NCI-H2029 treated with DMSO at 0.1 percent for 48 hours (cell line): Measurements from ENCODE around the gene CHRNA3.
"Not testable (repeated sequence)": the region's sequence is repeated elsewhere in the genome, so short reads cannot be mapped to it uniquely, and the experiment has no call there.

Experiments used
- DNase-seq: peaks from one replicate; lab custom pipeline; 2025; lab: John Stamatoyannopoulos, UW

CHRNA3 gene

DNA sequence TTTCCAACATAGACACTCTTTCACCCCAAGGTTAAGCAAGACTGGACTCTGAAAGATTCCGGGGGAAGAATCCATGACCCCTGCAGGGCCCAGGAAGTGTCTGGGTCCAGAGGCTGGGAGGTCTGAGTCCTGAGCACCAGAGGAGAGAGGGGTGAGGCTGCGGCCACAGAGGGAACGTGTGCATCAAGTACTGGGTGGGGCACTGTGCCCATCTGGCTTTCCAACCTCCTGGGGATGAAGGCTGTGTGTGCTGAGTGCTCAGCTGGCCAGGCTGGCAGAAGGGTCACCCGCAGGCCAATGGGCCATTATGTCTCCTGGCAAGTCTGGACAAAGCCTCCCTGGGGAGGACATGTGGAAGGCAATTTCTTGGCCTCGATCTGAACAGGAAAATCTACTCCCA lies 3.3 kb downstream of the CHRNA3 start:
- DNase-seq, result no peak

DNA sequence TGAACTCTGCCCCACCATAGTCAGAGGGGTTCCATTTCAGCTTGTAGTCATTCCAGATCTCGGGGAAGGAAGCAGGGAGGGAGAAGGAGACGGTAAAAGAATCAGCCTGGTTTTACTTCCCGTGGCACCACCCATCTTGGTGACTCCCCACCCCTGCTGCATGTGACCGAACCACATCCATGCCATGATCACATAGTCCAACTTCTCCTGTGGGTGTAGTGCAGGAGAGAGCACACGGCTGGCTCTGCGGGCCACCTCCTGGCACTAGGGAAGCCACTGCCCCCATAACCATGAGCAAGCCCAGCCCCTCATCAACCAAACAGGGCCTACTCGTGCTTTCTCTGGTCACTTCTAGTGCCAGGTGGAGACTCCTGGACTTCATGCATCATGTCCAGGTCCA lies 3.7 kb downstream of the CHRNA3 start:
- DNase-seq, result no peak

DNA sequence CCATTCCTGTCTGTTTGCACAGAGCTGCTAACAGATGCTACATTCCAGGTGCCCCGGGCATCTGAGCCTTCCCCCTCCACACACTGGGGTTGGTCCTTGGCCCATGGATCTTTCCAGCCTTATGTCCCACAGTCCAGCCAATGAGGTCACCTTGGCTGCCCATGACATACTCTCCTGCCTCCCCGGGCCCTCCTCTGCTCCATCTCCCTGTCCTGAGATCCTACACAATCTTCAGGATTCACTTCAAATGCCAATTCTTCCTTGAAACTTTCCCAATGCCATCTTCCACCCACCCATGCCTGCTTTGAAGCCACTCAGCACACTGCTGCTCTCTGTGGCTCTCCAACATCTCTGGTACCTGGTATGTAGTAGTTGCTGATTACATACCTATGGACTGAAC lies 4.3 kb downstream of the CHRNA3 start:
- no peak for DNase-seq

DNA sequence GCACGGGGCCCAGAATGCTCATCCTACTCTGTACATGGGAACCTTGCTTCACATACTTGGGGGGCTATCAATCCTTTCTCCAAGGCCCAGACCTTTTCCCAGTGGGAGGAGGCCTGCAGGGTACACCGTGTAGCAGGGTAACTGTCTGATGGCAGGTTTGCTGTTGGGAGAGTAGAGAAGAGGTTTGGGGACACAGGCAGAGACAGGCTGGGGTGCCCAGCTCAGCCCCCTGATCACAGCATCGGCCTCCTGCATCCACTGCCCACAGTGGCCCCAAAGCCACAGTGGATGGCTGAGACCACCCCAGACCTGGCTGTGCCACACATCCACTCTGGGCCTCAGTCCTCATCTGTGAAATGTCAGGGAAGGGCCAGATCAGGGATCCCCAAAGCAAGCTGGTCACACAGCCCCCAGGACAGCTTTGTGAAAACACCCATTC lies 5.6 kb downstream of the CHRNA3 start:
- DNase-seq, result no peak

DNA sequence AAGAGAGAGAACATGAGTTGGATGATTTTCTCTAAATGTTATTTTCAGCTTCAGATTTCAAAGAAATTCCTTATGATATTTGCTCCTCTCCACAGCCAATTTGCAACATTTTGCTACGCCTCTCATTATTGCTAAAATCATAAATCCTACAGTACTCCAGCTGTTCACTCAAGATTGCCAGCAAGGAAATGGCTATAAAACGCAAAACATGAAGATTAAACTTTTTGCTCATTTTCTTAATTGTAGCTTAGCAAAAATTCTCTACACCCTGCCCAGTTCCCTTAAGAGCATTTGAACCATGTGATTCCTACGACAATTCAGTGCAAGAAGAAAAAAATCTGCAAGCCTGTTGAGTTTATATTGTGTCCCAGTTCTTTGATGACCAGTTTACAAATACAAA lies 6.8 kb downstream of the CHRNA3 start:
- DNase-seq, result no peak

DNA sequence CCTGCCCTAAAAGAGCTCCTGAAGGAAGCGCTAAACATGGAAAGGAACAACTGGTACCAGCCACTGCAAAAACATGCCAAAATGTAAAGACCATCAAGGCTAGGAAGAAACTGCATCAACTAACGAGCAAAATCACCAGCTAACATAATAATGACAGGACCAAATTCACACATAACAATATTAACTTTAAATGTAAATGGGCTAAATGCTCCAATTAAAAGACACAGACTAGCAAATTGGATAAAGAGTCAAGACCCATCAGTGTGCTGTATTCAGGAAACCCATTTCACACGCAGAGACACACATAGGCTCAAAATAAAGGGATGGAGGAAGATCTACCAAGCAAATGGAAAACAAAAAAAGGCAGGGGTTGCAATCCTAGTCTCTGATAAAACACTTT lies 11.2 kb downstream of the CHRNA3 start:
- not testable (repeated sequence) for DNase-seq

DNA sequence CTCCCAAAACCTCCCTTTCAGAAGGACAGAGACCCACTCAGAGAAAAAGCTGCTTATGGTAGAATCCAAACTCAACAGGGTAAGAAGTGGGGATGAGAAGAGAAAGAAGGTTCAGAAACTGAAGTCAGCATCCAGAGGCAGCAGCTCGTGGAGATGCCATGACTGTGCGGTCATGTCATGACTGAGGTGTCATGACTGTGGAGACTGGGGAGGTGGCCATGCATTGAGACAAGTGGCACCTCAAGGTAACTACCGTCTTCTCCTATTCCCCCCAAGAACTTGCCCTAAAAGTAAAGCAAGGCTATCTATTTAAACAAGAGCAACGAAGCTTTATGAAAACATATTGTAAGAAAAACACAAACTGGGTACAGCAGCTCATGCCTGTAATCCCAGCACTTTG lies 15.1 kb downstream of the CHRNA3 start:
- no peak for DNase-seq

DNA sequence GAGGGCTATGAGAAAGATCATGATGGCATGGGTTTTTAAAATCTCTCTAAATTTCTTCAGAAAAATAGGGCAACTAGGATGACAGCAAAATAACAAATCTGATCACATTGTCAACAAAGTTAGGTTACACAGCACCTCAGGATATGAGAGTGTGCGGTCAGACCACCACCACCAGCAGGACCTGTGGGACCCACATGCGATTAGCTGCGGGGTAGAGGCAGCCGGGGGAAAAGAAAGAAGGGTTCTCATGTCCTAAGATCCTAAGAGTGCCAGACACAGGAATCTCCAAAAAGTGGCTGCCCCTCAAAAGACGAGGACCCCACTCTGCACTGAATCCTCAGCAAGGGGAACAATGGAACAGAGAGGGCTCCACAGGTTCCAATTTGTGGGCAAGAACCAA lies 15.6 kb downstream of the CHRNA3 start:
- DNase-seq, result no peak

DNA sequence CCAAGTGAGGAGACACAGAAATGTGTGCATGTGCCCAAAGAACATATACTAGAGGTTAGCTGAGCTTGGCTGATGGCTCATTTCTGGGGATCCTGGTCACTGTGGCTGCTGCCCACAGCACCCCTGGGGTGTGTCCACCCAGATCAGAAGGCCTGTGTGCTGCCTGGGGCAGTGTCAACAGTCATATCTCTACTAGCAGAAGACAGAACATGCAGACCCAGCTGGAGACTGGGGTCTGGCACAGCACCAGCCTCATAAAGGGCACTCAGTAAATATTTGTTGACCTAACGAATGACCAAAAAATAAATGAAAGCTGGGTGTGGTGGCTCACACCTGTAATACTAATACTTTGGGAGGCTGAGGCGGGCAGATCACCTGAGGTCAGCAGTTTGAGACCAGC lies 16.4 kb downstream of the CHRNA3 start:
- no peak for DNase-seq

DNA sequence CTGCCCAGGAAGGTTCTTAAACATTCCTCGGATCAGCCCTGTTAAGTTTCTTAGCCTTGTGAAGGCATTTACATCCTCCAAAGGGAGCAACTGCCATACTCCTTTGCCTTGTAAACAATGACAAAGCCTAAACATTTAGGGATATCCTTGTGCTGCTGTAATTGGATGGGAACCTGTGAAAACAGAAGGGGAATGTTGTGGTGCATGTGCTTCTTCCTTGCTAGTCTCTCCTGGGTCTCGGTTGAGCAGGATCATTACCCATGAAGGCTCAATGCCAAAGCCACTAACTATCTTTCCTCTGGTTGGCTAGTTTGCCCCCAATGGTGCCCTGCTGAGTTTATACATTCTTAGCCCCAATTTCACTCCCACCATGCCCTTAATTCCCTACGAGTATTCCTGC lies 17.3 kb downstream of the CHRNA3 start:
- DNase-seq, result no peak

DNA sequence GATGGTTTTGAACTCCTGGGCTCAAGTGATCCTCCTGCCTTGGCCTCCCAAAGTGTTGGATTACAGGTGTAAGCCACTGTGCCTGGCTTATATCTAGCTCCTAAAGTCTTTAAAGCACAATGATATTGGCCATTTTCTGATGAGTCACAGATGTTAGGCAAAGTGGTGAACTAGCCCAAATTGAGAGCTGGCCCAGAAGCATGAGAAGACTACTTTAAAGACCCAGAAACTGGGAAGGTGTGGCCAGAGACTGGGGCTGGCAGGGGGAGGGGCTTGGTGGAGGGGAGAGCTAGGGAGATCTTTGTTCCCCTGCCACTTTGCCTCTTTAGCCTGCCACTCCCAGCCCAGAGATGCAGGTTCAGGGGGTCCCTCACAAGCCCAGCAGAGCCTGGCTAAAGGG lies 21.6 kb downstream of the CHRNA3 start:
- DNase-seq, result no peak

DNA sequence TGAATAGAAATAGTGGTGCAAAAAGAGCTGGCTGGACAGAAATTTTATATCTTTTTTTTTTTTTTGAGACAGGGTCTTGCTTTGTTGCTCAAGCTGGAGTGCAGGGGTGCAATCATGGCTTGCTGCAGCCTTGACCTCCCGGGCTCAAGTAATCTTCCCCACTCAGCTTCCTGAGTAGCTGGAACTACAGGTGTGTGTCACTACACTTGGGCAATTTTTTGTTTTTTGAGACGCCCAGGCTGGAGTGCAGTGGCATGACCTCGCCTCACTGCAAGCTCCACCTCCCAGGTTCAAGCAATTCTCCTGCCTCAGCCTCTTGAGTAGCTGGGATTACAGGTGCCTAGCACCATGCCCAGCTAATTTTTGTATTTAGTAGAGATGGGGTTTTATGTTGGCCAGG lies 22.4 kb downstream of the CHRNA3 start:
- DNase-seq, result no peak

DNA sequence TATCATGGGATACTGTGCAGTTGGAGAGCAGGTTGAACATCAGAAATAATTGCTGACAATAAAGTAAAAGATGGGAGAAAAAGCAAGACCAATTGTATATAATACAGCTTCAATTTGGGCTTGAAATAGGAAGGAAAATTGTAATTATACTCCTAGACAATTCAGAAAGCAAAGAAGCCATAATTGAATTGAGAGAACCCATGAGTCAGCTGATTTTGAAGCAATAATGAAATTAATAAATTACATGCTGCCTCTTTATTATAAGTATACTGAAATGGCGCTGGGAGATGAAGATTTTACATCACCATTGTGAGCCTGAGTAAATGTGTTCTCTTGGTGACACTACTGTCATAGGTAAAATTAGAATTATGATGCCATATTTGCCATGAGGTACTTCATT lies 23.2 kb downstream of the CHRNA3 start:
- no peak for DNase-seq

DNA sequence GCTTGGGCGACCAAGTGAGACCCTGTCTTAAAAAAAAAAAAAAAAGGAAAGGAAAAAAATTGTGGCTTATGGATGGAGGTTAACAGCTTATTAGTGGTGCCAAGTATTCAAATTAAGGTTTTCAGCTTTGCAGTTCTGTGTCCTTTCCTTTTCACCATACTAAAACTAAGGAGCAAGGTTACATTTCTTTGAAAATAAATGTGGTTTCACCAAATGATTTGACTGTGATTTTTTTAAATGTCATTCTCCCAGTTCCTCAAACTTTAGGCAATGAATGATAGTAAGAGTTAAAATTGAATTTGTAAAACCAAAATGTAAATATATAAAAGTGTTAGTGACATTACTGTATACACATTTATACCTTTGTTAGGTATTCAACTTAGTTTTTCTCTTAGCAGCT lies 45.9 kb downstream of the CHRNA3 start:
- no peak for DNase-seq

DNA sequence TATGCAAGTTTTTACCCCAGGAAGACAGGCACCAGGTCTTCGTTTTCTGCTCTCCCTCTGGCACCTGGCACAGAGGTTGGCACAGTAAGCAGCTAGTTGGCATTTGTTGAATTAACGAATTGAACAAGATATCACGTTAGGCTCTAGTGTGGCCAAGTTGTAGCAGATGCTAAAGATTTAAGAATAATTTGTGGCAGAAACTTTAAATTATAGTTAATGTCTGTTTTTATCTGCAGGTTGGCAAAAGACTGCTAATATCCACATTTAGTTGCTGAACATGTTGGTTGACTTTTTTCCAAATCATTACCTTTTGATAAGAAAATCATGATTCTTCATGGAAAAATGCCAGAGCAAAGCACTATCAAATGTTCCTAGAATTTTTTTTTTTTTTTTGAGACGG lies 47.4 kb downstream of the CHRNA3 start:
- DNase-seq, result no peak

DNA sequence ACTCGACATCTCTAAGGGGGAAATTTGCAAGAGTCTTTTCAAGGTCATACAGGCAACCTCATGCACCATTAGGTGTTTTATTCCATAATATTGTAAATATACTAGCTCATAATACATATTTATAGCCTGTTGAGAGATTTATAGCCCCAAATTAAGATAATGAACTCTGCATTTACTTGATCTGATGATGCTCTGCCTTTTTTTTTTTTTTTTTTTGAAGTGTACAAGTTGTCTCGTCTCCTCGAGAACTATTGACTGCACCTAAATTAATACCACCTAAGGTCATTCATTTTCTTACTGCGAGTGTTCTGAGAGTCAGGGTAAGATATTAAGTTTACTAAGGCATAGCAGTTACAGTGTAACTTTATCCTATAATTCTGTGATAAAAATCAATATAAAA lies 49.4 kb downstream of the CHRNA3 start:
- DNase-seq, result no peak

DNA sequence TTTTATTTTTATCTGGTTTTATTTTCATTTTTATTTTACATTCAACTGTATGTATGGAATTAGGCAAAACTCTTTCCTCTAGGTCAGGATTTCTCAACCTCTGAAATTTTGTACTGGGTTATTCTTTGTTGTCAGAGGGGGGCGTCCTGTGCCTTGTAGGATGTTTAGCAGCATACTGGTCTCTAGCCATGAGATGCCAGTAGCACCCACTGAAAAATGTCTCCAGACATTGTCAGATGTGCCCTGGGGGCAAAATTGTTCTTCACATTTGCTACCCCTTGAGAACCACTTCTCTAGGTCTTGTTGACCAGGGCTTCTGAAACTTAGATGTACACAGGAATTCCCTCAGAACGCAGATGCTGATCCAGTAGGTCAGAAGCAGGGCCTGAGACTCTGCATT lies 50.1 kb downstream of the CHRNA3 start:
- no peak for DNase-seq

DNA sequence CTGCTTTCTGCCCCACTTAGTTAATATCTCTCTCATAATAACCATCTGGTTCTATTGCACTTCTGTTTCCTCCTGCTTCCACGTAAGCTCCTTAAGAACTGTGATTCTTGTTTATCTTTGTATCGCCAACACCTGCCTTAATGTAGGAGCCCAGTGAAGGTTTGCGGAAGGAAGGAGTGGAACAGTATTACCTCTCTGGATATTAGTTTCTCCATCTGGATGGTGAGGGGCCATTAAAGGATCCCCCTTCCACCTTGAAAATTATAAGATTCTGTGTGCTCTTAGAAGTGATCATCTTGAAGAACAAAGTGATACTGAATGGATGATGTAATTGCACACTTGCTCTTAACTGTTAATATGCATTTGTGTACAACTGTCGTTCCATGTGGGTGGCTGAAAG lies 53.3 kb downstream of the CHRNA3 start:
- DNase-seq, result no peak

DNA sequence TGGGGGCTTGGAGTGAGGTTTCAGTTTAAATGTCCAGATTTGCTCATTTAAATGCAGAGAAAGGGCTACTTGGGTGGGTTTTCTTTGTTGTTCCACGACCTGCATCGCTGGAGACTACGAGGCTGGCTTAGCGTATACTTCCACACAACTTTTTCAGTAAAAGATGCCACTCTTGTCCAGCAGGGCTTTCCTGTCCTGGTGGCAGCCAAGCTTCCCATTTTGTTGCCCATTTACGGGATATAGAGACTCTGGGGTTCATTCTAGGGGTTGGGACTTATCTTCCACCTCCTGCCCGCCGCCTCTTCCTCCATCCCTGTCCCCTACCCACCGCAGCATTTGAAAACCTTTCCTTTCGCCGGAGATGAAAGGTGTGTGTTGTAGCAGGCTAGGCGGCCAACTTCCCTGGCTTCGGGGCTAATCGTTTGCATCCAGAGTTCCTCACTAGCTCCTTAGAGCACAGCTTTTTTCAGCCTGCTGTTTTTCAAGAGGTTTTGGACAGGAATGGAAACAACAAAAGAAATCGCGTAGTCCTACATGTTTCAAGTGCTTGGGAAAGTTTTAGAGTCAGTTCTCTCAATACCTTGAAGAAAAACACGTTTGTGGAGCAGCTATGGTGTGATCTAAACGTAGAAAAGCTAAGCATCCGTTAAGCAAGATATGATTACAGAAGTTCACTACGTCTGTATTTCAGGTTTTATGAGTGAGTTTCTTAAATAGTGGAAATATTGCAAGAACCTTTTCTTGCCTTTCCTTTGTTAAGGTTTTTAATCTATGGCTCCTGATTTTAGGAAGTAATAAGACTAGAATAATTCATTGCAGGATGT lies 54.6 kb downstream of the CHRNA3 start:
- DNase-seq, result no peak

DNA sequence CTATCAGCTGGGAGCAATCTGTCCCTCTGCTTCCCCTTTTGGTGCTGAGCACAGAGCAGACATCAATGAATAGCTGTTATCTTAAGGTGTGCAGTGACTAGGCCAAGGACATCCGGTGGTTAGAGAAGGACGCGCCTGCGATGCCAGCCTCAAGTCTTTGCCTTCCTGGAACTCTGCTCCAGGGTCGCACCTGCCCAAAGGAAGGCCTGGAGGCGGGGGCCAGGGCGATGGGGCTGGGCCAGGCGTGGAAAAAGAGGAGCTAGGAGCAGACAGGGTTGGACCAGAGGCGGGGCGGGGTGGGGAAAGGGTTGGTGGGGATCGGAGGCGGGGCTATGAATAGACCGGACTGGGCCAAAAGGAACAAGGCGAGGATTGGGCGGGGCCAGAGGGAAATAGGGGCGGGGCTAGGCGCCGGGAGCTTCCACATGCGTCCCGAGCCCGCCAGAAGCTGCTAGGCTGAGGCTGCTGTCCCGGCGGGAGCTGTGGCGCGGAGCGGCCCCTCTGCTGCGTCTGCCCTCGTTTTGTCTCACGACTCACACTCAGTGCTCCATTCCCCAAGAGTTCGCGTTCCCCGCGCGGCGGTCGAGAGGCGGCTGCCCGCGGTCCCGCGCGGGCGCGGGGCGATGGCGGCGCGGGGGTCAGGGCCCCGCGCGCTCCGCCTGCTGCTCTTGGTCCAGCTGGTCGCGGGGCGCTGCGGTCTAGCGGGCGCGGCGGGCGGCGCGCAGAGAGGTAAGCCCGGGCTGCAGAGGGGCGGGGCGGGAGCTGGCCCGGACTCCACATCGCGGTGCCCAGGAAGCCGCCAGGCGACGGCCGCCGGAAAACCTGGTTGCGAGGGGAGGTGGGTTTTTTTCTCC lies 55.5 kb downstream of the CHRNA3 start, which contains the start of gene CHRNA5:
Gene CHRNA5 (plus strand): TSS at position 424 of the 854 bp plus-strand sequence. CDS start 200 bp downstream, at position 624.
- peak; percentile 58 for DNase-seq

DNA sequence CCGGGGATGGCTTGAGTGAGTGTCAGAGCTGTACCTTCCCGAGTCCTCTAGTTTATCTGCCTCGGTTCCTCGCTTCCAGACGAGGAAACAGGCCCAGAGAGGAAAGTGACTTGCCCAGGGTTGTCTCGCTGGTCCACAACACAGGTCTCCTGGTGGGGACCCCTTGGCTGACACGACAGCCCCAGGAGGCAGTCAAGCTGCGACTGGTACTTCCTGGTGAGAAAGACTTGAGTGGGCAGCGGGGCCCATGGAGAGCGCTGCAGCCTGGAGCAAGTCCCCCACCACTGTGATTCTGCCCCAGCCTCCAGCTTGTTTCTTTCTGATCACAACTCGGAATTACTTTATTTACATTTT lies 56.1 kb downstream of the CHRNA3 start:
- DNase-seq, result no peak

DNA sequence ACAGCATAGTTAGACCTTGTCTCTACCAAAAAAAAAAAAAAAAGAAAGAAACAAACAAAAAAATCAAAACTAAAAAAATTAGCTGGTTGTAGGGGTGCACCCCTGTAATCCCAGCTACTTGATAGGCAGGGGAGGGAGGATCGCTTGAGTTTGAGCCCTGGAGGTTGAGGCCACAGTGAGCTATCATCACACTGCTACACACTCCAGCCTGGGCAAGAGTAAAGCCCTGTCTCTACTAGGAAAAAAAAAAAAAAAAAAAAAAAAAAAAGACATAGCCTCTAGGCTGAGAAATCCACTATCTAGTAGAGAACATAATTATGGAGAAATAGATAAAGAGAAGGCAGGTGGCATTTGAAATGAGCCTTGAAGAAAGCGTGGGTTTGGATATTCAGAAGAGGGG lies 57.7 kb downstream of the CHRNA3 start:
- DNase-seq, result no peak

DNA sequence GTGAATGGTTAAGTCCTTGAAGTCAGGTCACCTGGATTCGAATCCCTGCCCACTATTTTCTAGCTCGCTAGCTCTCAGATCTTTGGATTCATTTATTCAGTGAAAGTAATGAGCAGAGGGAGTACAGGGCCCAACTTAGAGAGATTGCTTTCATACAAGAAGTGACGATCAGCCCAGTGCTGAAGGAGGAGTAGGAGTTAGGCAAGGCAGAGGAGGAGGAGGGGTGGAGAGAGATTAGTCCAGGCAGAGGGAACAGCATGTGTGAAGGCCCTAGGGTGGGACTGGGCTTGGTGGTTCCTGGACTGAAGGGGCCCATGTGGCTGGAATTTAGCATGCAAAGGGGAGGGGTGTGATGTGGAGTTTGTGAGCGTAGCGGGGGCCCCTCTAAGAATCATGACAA lies 59.3 kb downstream of the CHRNA3 start:
- DNase-seq, result no peak
